Stimulated activated CD8-positive, alpha-beta memory T cell treated with anti-CD3 and anti-CD28 coated beads, Interleukin-15, amount 100 ng/mL, for 24 hours (primary cell): ENCODE measurements around the gene CFAP58.

Experiments
- DNase-seq: peaks from one replicate; pipeline ENCODE4 v3.0.0-alpha.2; 2020; ENCODE audit warnings: low read depth

Gene CFAP58, protein sequence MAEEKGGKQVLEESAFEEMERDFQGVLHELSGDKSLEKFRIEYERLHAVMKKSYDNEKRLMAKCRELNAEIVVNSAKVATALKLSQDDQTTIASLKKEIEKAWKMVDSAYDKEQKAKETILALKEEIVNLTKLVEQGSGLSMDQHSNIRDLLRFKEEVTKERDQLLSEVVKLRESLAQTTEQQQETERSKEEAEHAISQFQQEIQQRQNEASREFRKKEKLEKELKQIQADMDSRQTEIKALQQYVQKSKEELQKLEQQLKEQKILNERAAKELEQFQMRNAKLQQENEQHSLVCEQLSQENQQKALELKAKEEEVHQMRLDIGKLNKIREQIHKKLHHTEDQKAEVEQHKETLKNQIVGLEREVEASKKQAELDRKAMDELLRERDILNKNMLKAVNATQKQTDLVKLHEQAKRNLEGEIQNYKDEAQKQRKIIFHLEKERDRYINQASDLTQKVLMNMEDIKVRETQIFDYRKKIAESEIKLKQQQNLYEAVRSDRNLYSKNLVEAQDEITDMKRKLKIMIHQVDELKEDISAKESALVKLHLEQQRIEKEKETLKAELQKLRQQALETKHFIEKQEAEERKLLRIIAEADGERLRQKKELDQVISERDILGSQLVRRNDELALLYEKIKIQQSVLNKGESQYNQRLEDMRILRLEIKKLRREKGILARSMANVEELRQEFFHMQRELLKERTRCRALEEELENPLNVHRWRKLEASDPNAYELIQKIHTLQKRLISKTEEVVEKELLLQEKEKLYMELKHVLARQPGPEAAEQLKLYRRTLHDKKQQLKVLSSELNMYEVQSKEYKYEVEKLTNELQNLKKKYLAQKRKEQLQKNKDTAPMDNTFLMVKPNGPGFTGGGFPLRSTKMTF

GRCh38 chr10:104353325-104354048 lies at the start of gene CFAP58:
TSS of gene CFAP58 (plus strand) at chr10:104353833. CDS start at chr10:104353898, 65 bp downstream.
- peak; percentile 79 for DNase-seq

DNA sequence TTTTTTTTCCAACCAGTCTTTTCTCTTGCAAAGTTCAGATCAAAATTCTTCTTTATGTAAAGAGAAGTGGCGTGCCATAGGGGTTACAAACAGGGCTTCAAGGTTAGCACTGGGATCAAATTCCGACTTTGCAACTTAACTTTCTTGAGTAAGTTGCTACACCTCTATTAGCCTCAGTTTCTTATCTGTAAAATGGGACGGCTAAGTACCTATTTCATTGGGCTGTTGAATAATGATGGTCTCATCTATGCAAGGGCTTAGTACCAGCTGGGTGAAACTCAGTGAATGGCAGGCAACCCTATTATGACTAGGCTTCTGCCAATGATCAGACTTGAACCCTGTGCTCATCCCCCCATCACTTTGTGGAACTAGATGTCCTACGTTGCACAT lies 49.3 kb upstream of the CFAP58 start:
- DNase-seq = no peak

DNA sequence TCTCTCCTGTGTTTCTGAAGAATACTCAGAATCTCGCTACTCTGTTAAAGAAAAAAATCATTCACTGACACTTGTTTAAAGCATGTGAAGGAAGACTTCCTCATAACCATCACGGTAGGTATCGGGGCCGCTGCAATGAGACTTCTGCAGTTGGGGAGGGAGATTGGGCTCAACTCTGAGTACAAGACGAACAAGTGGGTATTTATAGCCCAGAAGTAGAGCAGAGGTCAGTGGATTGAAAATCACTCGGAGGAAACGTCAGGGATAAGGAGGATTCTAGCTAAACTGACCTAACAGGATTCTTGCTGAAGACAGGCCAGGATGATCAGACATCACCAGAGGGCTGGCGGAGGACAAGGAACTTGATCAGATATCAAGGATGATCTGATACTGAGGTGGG lies 48.7 kb upstream of the CFAP58 start:
- DNase-seq = no peak

GRCh38 chr10:104306897-104307296 lies 46.7 kb upstream of the CFAP58 start:
- no peak for DNase-seq

DNA sequence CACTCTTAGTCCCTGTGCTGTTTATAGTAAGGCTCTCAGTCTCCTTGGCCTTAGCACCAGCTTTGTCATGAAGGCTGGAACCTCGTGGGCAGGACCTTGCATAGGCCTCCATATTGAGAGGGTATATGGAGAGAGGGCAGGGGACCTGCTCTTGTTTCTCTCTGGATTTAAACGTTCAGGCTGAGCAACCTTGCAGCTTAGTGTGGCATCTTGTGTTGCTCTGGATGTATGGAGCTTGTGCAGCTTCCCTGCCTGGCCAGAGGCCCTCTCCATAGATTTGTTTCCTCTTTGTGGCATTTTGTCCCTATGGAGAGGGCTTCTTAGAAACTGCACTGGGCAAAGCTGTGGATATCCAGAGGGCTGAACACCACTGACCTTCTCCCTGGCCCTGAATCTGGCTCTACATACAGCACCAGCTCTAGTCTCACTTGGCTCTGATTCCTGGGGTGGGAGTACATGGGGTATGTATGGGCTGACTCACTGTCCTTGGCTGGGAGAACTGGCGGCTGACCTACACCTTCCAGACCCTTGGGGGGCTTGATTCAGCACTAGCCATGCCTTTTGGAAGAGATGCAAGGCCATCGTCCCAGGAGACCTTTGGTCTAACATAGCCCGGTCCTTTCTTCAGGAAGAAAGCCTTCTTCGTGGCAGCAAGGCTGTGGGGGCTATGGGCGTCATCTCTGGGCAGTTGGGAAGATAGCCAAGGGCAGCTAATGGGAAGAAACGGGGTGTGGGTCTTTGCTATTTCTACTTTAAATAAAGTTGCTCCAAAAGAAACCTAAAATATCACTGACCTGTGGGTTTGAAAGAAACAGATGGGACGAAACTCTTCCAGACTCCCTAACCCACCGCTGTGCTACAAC lies 45.8 kb upstream of the CFAP58 start:
- DNase-seq = no peak

- DNase-seq = no peak
These were observed 45.2 kb upstream of the CFAP58 start for GRCh38 chr10:104308439-104308903.

DNA sequence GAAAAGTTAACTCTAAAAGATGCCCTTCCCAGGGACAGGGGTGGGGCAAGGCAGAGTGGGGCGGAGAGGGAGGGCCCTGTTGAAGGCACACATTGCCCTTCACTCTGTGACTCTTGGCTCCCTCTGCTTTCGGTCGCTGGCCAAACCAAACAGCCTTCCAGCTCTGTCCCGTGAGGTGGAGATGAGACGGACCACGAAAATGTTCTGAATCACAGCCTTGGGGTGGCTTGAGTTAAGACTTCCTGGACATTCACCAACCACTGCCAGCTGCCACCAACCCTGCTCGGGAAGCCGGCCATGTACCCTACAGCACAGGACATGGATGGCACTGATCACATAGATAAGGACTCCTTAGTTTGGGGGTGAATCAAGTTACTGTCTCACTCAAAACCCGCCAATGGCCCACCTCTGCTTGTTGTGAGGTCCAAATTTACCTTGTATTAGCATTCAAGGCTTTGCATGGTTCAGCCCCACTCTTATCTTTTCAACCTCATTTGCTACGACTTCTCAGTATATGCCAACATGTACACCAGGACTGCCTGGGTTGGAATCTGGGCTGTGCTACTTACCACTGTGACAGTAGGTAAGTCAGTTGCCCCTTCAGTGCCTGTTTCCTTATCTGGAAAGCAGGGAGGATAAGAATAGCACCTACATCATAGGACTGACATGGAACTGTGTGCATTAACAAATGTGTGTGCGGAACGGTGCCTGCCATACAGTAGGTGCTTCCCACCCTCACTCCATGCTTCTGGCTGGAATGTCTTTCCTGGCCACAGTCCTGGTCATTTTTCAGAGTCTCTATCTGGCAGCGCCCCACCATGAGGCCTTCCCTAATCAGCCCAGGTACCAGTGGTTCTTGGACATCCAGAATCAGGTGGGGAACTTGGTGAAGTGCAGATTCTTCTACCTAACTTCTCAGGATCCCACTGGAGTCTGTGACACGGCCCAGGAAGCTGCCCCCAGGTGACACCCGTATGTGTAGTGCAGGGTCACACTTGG lies 43.4 kb upstream of the CFAP58 start:
- no peak for DNase-seq

DNA sequence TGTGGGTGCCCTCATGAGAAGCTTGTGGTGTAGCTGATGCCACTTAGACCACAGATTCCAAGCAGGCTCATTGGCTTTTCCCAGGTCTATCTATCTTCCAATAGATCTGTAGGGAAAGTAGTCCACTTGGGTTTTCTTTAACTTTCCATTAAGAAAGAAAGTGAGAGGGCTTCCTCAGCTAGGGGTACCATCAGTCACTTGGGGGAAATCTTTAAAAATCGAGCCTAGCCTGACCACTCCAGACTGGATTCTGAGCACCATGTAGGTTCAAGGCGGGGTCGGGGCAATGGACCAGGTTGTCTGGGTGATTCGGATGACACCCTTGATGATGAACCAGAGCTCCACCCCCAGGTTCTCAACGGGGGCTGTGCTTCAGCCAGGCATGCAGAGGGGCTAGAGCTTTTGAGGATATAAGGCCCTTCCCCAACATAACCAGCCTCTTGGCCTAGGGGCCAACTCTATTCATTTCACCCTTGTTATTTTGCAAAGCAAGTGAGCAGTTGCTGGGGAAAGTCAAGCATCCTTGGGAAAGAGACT lies 42.4 kb upstream of the CFAP58 start:
- DNase-seq = no peak

DNA sequence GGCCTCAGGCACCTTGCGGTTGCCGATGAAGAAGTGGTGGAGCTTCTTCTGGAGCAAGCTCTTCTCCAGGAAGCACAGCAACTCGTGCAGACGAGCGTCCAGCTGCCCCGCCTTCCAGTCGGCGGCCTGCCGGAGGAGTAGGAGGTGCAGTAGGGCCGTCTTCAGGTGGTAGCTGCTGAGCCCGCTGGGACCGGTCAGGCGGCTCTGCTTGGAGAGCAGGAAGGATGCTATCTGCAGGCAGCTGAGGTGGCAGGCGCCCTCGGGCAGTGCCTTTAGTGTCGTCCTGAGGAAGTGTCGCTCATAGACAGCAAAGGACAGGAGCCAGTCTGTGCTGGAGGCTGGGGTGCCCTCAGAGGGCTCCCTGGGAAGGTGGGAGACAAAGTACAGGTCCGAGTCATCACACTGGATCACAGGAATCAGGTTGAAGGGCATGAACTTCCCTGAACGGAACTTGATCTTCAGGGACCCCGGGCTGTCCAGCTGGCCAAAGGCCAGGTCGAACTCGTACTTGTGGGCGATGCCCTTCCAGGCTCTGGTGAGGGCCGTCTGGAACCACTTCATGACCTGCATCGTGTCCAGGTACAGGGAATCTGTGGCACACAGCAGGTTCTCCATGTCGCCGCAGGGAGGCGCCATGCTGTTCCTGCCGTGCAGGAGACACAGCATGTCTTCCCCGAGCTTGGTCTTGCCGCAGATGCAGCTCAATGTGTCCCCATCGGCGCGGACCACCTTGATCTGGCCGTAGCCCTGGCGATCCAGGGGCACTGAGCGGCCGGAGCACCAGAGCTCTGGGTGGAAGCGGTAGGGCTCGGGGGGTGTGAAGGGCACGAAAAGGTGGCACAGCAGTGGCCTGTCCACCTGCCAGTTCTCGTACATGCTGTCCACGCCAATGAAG lies 38.8 kb upstream of the CFAP58 start:
- no peak for DNase-seq

- DNase-seq = no peak
These were observed 38.1 kb upstream of the CFAP58 start for GRCh38 chr10:104315486-104315921.

DNA sequence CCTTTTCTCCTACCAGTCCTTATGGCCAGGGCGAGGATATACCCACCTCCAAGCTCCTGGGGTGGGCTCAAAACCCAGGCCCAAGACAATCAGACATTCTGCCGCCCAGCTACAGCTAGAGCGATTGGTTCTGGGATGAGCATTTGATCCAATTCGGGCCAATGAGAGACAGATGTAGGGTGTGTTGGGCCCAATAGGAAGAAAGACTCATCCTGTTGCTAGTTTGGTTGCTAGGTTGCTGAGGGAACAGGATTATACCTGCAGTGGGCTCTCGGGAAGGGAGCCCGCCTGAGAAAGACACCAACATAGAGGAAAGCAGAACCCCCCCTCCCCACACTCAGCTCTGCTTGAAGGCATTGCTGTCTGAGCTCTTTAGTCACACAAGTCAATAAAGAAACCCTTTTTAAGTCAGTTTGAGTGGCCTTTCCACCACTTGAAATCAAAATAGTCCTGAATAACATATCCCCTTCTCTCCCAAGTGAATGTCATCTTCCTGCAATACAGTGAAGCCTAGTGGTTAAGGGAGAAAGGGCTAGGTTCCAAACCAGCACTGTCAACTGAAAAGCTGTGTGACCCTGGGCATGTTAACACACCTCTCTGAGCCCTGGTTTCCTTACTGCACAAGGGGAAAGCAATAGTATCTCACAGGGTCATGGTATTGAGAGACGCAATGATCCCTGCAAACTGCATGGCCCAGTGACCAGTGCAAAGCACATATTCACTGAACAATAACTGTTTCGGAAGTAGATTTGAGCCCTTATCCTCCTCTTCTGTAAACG lies 37.1 kb upstream of the CFAP58 start:
- DNase-seq = no peak

DNA sequence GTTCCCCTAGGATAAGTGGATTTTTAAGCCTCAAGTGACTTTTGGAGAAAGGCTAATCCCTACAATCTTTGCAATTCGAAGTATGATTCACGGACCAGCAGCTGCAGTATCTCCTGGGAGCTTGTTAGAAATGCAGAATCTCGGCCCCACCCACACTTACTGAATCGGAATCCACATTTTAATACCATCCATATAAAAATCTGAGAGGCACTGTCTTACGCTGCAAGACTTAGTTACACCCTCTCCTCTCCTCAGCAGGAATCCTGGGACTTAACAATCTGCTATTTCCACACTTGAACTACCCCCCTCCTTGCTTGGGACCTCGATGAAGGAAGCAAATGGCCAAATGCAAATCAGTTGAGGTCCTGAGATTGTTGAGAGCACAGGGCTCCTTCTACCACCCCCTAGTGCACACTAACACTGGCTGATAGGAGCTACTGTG lies 36.3 kb upstream of the CFAP58 start:
- no peak for DNase-seq

DNA sequence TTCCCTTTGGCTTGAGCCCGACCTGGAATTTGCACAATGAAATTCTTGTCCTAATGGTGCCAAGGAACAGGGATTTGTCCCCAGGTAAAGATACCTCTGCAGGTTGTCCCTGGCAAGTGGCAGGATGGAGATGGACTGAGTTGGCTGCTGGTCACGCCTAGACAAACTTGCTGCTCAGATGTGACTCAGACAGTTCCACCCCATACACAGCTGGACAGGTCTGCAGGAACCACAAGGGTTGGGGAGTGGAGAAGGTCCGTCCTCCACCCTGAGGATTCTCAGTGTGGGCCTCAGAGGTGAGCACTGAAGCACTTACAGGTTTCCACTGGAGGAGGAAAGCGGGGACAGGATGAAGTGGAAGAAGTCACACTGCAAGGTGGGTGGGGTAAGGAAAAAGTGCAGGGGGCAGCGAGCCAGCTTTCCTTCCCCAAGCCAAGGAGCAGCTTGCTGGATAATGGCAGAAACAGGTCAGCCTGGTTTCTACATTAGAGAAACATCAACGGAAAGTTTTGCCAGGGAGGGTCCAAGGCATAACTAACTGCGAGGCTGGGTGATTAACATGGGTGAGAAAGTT lies 35.8 kb upstream of the CFAP58 start:
- DNase-seq = no peak

- no peak for DNase-seq
These were observed 35.3 kb upstream of the CFAP58 start for GRCh38 chr10:104318326-104318725.

DNA sequence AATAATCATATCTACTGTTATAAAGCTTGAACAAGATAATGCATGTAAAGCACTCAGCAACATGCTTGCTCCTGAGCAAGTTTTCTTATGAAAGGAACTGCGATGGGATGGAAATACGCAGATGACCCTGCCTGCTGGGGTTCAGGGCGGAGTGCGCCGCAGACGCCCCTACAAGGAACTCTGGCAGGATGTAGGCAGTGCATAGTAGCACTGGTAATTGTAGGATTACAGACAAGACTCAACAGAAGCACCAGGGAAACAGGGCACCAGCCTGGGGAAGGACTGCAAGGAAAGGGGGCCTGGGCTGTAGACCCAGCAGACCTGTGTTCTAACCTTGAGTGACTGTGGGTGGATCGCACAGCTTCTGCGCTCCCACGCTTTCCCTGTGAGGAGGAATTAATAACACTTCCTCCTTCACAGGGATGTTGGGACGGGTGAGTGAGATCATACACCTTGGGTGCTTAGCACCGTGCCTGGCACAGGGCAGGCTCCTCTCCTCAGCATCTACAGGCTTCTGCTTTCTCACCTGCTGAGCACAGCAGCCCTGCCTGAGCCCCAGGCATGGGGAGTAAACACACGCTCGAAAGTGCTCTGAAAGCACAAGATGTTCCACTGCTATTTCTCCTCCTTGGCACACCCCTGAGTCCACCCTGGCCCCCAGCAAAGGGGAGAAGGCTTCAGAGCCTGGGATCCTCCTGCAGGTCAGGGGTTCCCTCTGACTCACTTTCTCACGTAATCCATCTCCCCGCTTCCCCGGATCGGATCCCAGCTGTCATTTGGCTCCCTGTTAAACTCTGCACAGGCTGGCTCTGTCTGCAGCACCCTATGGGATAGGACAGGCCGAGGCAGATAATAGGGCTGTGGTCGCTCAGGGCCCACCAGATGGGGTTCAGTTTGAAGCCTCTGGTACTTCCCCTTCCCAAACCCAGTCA lies 34.6 kb upstream of the CFAP58 start:
- DNase-seq = no peak

DNA sequence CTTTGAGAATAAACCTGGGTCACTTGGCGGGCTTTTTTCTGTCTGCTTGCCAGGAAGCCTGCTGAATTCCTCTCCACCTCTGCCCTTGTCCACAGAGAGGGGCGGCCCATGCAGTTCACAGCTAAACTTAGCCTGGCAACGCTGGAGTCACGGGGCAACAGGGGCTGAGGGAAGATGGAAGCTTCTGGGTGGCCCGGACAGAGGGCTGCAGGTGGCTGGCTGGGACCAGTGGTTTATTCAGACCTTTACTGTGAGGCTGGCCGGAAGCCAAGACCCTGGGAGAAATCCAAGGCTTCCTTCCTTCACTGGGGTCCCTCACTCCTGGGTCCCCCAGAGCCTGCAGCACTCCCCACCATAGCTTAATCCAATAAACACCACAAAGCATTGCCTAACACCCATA lies 32.4 kb upstream of the CFAP58 start:
- DNase-seq = no peak
